SK-MEL-5 (cell line): Measurements from ENCODE around the gene HAX1. TPM values are rescaled to one million over a fixed set of nuclear protein-coding genes. Genes with fewer than 3 reads are reported as not detected.
"Not testable (repeated sequence)": the region's sequence is repeated elsewhere in the genome, so short reads cannot be mapped to it uniquely, and the experiment has no call there.

ENCODE experiments used
- DNase-seq: peaks from one replicate; pipeline ENCODE4 v3.0.0-alpha.2; 2016; ENCODE audit warnings: low read depth, low spot score
- in situ Hi-C: cut with HindIII; loops from 2 replicates; pipeline ENCODE4 v1.10.0; 2016; ENCODE audit warnings: low sequenced_read_pairs, high pct_unique_total_duplicates, low pct_unique_long_range_greater_than_20kb
- small RNA-seq, 2 experiments: library from RNA; depleted of rRNA; stranded (forward); fragments of <200 nt; gene quantifications; one replicate each; pipeline ENCODE3, GENCODE V24; 2014
- total RNA-seq: library from RNA; depleted of rRNA; stranded (reverse); fragments of >200 nt; shearing (Covaris generic); gene quantifications from 2 replicates; pipeline ENCODE4 v1.2.3, GENCODE V29; 2014; rRNA removed

HAX1 gene
- total RNA-seq, 1 experiment from 2014 or later = 320 TPM

DNA sequence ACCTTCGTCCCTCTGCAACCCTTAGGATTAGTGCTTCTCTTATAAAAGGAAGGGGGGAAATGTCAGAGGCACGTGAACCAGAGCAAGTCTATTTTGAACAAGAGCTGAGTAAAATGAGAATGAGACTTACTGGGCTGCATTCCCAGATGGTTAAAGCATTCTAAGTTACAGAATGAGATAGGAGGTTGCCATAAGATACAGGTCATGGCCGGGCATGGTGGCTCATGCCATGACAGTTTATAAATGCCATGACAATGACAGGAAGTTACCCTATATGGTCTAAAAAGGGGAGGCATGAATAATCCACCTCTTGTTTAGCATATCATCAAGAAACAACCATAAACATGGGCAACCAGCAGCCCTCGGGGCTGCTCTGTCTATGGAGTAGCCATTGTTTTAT lies 46.0 kb downstream of the HAX1 start:
- in situ Hi-C loops = no loop called here
- no peak for DNase-seq

GRCh38 chr1:154320882-154321608 lies 48.6 kb downstream of the HAX1 start, which contains the start of gene AQP10:
Gene AQP10 (plus strand): TSS chr1:154321093. CDS start chr1:154321156, 63 bp downstream.
- DNase-seq = no peak
- in situ Hi-C loops = no loop called here

GRCh38 chr1:154321609-154321934 lies 49.1 kb downstream of the HAX1 start:
- in situ Hi-C loops, DNase-seq: not testable (repeated sequence)

- in situ Hi-C loops = no loop called here
- DNase-seq = no peak
These were observed 51.1 kb downstream of the HAX1 start for GRCh38 chr1:154323493-154323892.

- no peak for DNase-seq
- in situ Hi-C loops = no loop called here
These were observed 51.8 kb downstream of the HAX1 start for GRCh38 chr1:154324241-154324640.

GRCh38 chr1:154324669-154325582 lies 52.5 kb downstream of the HAX1 start, which contains the start of gene ATP8B2:
Gene ATP8B2 (plus strand): TSS chr1:154325525. CDS start chr1:154328142, 2,617 bp downstream.
- in situ Hi-C loops = no loop called here

More at GRCh38 chr1:154324669-154325582, 52.5 kb downstream of the HAX1 start, which contains the start of gene ATP8B2:
- DNase-seq = peak; percentile 91

Small RNAs within 50 kb of the gene (small RNA-seq; reads per million reads assigned to genes)
- gene RF00273 = 0 reads per million in 2 experiments
- 0 reads per million in 2 experiments for gene RNU6-121P
- gene RNU6-239P = 0 reads per million in 2 experiments
- 0 reads per million in 2 experiments for gene SNORA58B

Other genes with a start within 250 kb of the HAX1 start
- not detected in 2 replicates for gene NUP210L, start 117.6 kb upstream of the HAX1 start, total RNA-seq
- gene TPM3, start 80.5 kb upstream of the HAX1 start, total RNA-seq = 706 and 766 TPM in 2 replicates
- gene CFAP141, start 66.3 kb upstream of the HAX1 start, total RNA-seq = not detected in 2 replicates
- gene UBAP2L, start 51.7 kb upstream of the HAX1 start, total RNA-seq = 161 and 180 TPM in 2 replicates
- gene AQP10, start 48.5 kb downstream of the HAX1 start, total RNA-seq = not detected in 2 replicates
- 79.2 and 93.6 TPM in 2 replicates for gene ATP8B2, start 52.9 kb downstream of the HAX1 start, total RNA-seq
- gene IL6R, start 132.7 kb downstream of the HAX1 start, total RNA-seq = 423 and 449 TPM in 2 replicates
- not detected in 2 replicates for gene TDRD10, start 229.6 kb downstream of the HAX1 start, total RNA-seq
- 0.03 and 0.11 TPM in 2 replicates for gene SHE, start 229.8 kb downstream of the HAX1 start, total RNA-seq